GM19438 (cell line): ENCODE results near the gene GTF2H4.

ENCODE experiments used
- ATAC-seq: cut with Tn5 transposase; IDR thresholded peaks from one replicate; pipeline ENCODE4 v1.9.1; 2021; ENCODE audit warnings: low read depth; ENCODE audit not compliant: unreplicated experiment

The GTF2H4 gene

DNA sequence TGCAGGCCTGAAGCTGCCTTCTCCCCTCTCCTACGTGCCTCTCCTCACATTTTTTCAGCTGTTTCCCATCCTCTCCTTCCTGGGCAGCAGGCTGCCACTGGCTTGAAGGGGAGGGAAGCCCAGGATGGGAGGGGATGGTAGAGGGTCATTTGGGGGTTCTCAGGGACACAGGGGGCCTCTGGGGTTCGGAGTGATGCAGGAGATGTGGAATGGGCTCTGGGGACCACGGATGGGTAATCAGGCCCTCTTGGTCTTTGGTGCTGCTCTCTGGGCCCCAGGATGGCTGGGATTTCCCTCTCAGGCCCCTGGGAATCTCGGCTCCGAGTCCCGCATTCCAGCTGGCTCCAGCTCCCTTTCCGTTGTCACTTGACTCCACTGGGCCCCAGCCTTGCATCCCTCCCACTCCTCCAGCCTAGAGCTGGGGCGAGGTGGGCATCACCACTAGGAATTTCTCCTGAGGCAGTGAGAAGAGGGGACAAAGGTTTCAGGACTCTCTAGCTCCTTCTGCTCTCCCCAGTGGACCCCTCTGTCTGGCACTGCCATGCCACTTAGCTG lies 25.7 kb upstream of the GTF2H4 start:
- no peak for ATAC-seq

DNA sequence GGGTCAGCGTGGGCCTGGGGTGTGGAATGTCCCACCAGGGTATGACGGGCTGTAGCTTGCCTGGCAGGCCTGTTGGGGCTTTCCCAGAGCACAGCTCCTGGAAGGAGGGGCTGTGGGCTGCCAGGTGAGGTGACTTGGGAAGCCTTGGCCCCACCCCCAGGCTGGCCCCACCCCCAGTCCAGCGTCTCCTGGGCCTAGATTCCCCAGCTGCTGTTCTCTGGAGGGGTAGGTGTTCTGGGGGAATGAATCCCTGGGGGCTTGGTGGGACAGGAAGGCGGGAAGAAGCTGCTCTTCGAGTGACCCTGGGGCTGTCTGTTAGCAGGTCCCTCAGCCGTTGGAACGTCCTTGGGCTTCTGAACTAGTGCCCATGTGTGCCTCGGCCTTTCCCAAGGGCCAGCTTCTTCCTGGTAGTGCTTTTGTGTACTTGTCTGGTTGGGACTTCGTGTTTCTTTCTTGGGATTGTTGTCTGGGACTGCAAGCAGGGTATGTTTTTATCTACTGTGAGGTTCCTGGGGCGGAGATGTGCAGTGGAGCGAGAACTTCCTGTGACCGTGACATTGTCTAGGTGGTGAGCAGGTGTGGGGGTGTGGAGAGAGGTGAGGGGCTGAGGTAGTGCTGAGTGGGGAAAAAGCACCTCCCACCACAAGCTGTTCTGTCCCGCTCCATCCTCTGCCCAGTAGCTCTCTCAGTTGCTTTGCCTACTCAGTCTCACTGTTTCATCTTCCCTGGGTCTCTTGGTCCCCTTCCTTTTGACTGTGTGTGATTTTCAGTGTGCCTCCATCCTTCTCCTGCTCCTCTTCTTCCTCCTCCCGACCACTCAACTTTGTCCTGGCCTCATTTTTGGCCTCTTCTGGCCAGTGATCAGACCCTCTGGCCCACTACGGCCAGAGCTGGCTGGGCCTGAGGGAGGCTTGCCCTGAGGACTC lies 25.0 kb upstream of the GTF2H4 start:
- ATAC-seq = no peak

DNA sequence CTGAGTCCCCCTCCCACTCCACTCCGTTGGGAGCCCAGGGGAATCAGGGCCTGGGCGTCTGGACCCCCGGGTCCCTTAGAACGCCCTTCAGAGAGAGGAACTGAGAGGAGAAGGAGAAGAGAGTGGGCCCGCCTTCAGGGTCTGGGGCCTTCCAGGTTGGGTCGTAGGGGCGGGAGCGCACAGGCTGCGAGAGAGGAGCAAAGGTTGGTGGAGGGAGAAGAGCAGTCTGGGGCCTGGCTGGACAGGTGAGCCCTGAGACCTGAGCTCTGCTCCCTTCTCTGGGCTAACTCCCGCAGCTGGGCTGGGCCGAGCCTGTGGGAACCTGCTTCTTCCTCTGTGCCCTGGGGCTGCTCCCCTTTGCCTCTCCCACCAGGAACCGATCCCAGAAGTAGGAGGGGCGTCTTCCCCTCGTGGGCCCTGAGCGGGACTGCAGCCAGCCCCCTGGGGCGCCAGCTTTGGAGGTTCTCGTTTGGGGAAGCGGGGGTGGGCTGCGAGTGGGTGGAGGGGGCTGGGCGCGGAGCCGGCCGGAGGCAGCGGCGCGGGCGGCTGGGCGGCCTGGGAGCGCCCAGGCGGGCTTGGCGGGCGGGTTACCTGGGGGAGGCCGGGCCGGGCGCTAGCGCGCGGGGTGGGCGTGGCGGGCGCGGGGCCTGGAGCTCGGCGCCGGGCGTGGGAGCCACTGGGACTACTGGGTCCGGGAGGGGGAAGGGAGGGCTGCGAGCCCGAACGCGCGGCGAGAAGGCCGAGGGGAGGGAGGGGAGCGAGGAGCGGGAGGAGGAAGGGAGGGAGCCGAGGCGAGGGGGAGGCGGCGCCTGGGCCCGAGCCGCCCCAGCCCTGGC lies 24.1 kb upstream of the GTF2H4 start, which contains the start of gene DDR1:
DDR1 (plus strand) TSS at position 835 of the 836 bp plus-strand sequence. CDS start 4,211 bp downstream, outside the sequence.
- no peak for ATAC-seq

DNA sequence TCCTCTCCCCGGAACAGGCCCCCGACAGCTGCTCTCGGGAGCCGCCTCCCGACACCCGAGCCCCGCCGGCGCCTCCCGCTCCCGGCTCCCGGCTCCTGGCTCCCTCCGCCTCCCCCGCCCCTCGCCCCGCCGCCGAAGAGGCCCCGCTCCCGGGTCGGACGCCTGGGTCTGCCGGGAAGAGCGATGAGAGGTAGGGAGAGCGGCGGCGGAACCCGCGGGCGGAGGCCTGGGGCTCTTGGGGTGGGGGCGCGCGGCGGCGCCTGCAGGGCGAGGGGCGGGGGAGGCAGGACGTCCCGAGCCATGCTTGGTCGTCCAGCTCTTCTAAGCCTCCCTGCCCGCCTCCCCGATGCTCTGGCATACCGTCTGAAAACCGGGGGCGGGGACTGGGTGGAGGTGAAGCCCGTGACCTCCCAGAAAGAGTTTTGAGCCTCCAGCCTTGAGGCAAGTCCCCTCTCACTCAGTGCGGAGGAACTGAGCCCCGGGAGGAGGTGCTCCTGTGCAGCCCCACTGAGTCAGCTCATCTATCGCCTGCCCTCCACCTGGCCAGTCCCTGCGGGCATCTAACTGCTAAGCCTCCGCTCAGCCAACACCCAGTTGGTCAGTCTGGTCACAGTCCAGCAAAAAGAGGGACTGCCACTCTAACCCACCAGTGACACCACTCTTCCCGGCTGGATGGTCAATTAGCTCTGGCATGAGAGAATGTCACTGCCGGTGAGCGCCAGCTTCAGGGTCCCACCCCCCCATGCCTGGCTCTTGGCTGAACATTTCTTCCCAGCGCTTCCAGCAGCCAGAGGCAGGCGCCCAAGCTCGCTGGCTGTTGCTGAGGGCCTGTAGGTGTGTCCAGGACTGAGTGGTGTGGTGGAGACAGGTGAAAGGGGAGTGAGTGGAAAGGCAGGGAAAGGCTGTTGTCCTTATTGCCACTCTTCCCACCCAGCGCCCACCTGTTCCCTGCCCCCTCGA lies 23.2 kb upstream of the GTF2H4 start:
- ATAC-seq = no peak

DNA sequence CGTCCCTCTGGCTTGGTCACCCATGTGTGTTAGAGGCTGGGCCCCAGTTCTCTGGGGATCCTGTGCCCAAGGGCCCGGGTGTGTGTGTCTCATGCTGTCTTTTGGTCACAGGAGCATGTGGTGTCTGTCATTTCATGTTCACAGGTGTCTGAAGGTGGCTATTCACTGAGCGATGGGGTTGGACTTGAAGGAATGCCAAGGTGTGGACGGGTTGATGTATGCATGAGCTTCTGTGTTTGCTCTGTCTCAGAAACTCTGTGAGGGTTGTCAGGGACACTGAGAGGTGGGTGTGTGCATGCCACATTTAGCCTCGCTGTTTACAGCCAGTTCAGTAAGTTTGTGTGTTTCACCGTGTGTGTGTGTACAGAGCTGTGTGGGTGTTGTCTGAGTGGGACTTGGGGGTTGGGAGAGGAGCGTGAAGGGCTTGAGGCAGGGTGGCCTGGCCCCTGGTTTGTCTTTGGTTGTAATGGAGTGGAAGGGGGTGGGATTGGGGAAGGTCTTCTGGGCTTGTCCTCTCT lies 22.5 kb upstream of the GTF2H4 start:
- ATAC-seq = no peak

DNA sequence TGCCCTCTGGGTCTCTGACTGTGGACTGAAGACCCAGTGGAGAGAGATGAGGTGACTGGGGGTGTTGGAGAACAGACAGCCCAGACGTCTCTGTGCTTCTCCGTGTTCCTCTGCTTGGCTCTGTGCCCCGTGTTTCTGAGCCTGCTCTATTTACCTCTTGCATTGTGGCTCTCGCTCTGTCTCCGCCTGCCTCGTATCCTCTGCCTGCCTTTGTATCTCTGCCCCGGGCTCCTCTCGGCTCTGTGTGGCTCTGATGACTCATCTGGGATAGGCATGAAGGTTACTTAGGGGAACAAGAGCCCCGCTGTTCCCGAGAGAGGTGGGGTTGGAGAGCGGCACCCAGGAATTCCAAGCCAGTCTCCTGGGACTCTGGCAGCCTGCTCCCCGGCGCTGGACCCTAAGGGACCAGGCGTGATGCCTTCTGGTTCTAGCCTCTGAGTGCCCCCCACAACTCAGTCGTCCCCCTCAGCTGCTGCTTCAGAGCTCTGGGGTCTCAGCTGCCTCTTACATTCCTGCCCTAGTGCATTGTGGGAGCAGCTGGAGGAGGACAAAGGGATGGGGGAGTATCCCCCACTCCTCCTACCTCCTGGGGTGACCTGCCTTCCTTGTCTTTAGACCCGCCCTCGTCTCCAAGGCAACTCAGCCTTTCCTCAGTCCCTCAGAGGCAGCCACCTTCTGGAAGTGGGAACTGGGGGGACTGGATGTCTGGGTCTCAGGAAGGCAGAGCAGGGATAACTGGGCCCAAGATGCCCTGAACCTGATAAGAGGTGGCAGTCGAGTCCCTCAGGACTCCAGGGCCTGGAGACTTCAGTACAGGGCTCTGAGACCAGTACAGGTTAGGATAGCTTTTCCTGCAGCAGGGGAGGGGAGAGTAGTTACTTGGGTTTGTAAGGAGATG lies 21.8 kb upstream of the GTF2H4 start:
- no peak for ATAC-seq

DNA sequence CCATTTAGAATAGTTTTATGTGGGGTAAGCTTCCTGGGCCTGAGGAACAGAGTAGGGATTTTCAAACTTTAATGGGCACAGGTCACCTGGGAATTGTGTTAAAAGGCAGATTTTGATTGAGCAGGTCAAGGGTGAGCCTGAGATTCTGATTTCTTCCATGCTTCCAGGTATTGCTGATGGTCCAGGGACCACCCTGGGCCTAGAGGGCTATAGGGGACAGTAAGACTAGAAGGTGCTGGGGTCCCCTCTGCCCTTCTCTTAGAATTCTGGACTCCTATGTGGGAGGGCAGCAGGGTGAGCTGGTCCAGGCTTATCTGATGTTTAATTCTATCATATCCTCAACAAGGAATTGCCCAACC lies 21.1 kb upstream of the GTF2H4 start:
- ATAC-seq = no peak

DNA sequence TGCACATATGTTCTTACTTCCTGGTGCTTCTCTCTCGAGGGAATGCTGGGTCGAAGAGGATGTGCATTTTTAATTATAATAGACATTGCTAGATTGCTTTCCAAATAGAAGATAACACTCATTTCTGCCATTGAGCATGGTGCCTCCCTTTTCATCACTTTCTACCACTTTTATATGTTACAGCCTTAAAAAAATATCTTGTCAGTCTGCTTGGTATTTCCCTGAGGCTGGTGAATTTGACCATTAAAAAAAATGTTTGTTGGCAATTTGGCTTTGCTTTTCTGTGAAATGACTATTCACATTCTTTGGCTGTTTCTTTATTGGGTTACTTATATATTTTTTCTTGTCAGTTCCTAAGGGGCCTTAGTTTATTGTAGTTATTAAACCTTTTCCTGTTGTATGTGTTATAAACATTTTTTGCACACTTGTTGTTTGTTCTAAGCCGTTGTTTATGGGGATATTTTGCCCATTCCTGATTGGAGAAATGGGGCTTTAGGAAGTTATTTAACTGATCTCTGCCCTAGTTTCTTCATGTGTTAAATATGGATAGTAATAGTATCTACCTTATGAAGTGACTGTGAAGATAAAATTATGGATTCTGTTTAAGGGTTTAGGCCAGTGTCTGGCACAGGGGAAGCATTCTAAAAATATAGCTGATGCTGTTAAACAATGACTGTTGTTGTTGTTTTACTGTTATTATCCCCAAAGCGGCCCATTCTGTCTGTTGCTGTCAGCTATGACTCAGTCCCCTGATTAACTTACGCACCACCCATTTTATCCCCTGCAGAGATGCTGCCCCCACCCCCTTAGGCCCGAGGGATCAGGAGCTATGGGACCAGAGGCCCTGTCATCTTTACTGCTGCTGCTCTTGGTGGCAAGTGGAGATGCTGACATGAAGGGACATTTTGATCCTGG lies 19.8 kb upstream of the GTF2H4 start:
- ATAC-seq = no peak

DNA sequence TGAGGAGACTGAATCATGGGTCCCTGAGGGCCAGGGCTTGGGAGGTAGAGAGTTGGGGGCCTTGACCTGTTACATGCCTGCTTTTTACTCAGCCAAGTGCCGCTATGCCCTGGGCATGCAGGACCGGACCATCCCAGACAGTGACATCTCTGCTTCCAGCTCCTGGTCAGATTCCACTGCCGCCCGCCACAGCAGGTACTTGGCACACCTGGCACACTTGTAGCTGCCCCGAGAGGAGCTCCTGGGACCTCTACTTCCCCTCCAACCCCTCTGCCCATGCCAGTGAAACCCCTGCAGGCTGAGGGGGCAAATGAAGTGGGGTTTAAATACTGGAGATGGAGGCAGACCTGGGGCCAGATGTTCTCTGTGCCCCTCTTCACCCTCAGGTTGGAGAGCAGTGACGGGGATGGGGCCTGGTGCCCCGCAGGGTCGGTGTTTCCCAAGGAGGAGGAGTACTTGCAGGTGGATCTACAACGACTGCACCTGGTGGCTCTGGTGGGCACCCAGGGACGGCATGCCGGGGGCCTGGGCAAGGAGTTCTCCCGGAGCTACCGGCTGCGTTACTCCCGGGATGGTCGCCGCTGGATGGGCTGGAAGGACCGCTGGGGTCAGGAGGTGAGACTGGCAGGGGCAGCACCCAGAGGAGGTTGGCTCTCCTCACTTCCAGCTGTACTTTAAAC lies 19.1 kb upstream of the GTF2H4 start:
- ATAC-seq = no peak

DNA sequence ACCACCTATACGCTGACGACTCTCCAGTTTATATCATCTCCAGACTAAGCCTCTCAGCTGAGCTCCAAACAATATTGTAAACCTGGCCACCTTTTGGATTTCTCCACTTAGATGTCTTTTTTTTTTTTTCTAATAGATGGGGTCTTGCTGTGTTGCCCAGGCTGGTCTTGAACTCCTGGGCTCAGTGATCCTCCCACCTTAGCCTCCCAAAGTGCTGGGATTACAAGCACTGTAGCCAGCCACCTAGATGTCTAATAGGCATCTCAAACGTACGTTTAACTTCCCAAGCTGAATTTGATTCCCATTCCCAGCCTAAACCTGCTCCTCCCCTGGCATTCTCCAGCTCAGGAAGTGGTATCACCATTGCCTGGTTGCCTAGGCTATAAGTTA lies 18.5 kb upstream of the GTF2H4 start:
- ATAC-seq = no peak

DNA sequence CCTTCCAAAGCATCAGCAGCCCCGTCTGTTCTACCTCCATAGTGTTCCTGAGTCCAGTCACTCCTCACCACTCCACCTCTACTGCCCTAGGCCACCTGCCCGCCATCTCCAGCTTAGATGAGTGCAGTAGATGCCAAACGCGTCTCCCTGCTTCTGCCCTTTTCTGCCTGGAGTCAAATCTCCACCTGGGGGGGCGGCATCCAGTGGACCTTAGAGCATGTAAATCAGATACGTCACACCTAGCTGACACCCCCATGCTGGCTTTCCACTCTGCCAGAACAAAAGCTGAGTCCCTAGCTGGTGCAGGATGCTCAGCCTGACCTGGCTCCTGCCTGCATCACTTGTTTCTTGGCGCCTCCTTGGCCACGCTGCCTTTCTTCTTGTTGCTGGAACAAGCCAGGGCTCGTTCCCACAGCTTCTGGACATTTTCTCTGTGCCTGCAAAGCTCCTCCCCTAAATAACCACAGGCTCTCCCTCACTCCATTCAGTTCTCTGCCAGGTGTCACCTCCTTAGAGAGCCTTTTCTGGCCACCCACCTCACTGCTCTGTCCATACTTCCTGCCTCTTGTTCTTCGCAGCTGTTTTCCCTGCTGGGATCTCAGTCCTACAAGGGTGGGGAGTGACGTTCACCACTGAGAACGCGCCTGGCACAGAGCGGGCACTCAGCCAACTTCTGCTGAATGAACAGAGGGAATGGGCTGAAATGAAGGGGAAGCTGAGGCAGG lies 17.9 kb upstream of the GTF2H4 start:
- ATAC-seq = no peak

DNA sequence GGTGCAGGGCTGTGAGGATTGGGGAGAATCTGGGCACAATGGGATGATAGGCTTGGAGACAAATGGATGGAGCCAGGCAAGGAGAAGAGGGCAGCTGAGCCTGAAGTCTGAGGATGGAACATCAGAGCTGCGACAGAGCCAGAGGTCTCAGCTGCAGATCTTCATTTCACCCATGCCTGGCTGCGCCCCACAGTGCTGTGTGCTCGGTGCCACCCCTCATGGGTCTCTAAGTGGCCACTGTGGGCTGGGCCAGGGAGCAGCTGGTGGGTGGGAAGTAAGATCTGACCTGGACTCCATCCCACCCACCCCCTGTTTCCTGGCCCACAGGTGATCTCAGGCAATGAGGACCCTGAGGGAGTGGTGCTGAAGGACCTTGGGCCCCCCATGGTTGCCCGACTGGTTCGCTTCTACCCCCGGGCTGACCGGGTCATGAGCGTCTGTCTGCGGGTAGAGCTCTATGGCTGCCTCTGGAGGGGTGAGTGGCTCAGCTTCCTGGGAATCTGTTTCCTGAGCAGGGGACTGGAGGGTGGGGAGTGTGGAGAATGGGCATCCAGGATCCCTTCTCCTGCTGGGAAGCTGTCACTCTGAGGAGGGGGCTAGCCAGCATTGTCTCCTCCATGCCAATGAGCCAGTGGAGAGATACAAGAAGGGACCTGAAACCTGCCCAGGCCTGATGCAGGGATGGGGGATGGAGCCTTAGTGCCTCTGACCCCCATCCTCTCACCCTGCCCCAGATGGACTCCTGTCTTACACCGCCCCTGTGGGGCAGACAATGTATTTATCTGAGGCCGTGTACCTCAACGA lies 17.2 kb upstream of the GTF2H4 start:
- ATAC-seq = no peak

DNA sequence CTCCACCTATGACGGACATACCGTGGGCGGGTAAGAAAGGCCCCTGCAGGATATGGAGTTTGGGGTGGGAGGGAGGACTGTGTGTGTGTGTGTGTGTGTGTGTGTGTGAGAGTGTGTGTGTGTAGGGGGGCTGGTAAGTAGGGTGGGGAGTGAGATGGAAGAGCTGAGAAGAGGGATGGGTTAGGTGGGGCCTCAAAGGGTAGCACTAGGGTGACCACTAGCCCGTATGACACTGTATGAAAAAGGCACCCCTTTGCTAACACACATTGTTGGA lies 16.6 kb upstream of the GTF2H4 start:
- no peak for ATAC-seq

DNA sequence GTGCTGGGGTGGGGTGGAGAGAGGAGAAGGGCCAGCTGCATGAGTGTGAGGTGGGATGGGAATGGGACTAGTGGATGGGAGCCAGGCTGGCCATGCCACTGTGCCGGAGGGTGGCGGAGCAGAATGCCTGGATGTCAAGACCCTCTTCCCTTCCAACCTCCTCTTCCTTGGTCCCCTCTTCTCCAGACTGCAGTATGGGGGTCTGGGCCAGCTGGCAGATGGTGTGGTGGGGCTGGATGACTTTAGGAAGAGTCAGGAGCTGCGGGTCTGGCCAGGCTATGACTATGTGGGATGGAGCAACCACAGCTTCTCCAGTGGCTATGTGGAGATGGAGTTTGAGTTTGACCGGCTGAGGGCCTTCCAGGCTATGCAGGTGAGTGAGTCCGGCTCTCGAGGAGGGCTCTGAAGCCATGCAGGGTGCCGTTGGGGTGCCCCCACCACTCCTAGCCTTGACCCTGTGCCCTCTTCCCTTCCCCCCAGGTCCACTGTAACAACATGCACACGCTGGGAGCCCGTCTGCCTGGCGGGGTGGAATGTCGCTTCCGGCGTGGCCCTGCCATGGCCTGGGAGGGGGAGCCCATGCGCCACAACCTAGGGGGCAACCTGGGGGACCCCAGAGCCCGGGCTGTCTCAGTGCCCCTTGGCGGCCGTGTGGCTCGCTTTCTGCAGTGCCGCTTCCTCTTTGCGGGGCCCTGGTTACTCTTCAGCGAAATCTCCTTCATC lies 16.0 kb upstream of the GTF2H4 start:
- no peak for ATAC-seq

DNA sequence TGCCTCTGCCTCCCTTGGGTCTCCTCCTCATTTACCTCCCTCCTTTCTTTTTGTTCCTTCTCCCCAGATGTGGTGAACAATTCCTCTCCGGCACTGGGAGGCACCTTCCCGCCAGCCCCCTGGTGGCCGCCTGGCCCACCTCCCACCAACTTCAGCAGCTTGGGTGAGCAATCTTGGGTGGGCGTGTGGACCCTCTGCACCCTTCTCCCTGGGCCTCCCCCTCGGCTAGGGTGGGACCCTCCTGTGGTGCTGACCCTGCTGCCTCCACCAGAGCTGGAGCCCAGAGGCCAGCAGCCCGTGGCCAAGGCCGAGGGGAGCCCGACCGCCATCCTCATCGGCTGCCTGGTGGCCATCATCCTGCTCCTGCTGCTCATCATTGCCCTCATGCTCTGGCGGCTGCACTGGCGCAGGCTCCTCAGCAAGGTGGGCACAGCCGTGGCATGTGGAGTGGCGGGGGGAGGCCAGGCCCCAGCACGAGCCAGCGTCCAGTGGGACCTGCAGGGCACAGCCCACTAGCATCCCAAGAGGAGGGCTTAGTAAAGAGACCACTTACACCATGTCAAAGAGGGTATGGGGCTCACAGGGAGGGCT lies 14.9 kb upstream of the GTF2H4 start:
- ATAC-seq = no peak
